Heart right ventricle (tissue), 16 donors: ENCODE measurements around the gene TP53I3. TPM values are rescaled to one million over a fixed set of nuclear protein-coding genes. Genes with fewer than 3 reads are reported as not detected.

Experiments used
- ATAC-seq, 8 donors: fragments of 200-7000 bp; cut with Tn5 transposase; one replicate each; pipeline ENCODE4 v1.9.1; 2020; ENCODE audit warnings: mild to moderate bottlenecking in 8 of 8, moderate library complexity in 8 of 8, moderate number of reproducible peaks in 1 of 8
- DNase-seq, 2 donors: peaks; one replicate each; pipeline ENCODE4 v3.0.0-alpha.2; 2020
- H3K27ac ChIP-seq, 10 donors: fragments of 200-600 bp; sonication (generic) in 2 of 10; one replicate each; pipeline versions ENCODE4 v1.5.0 to v1.8.0; 2020 to 2022; ENCODE audit warnings: mild to moderate bottlenecking in 3 of 10
- H3K27me3 ChIP-seq, 7 donors: fragments of 200-600 bp; one replicate each; pipeline ENCODE4 v1.8.0; 2021 to 2022; ENCODE audit warnings: mild to moderate bottlenecking in 2 of 7
- H3K36me3 ChIP-seq, 9 donors: fragments of 200-600 bp; sonication (generic) in 1 of 9; one replicate each; pipeline versions ENCODE4 v1.5.0 to v1.8.0; 2020 to 2022; ENCODE audit warnings: mild to moderate bottlenecking in 2 of 9
- H3K4me1 ChIP-seq, 9 donors: fragments of 200-600 bp; sonication (generic) in 1 of 9; one replicate each; pipeline versions ENCODE4 v1.5.0 to v1.8.0; 2020 to 2022; ENCODE audit warnings: mild to moderate bottlenecking in 4 of 9
- H3K4me3 ChIP-seq, 10 donors: fragments of 200-600 bp; sonication (generic) in 2 of 10; one replicate each; pipeline versions ENCODE4 v1.5.0 to v1.8.0; 2020 to 2022; ENCODE audit warnings: mild to moderate bottlenecking in 7 of 10, moderate library complexity in 2 of 10
- H3K9me3 ChIP-seq, 11 donors: fragments of 200-600 bp in 10 of 11; sonication (generic) in 2 of 11; one replicate each; pipeline versions ENCODE4 v1.5.0 to v1.8.0; 2013 to 2022; ENCODE audit warnings: mild to moderate bottlenecking in 2 of 11, control low read depth in 1 of 11, moderate library complexity in 1 of 11
- CTCF ChIP-seq, 9 donors: fragments of 200-600 bp; sonication (generic) in 2 of 9; IDR thresholded peaks; one replicate each; pipeline versions ENCODE4 v1.5.0 to v1.8.0; 2021 to 2022; ENCODE audit warnings: antibody characterized with exemption in 9 of 9, mild to moderate bottlenecking in 5 of 9, moderate library complexity in 1 of 9
- WGBS, 2 donors: extraction: QIAGEN DNeasy Blood & Tissue Kit; methylation state at CpG; one replicate each; pipeline ENCODE4 v1.1.7; 2013; ENCODE audit warnings: inconsistent platforms in 1 of 2; 5-methylcytosine and 5-hydroxymethylcytosine counted together
- intact Hi-C, 10 donors: fragments of 100-400 bp; cut with DNase I; formaldehyde crosslinking; loops; one replicate each; pipeline versions ENCODE4 v1.11.1 to v1.14.2; 2022
- polyA plus RNA-seq, 2 donors: library from polyadenylated mRNA; stranded (reverse); fragments of 200-250 nt; gene quantifications; one replicate each; pipeline ENCODE4 v1.2.3, GENCODE V29; 2013
- total RNA-seq, 10 donors: library from RNA; stranded (reverse); fragmentation: NEBNext Ultra II Directional in 3 of 10; extraction: Animal tissue kit (Norgen Biotek cat#: 25700) in 3 of 10; gene quantifications; one replicate each; pipeline versions ENCODE4 v1.2.1 to v1.2.4, GENCODE V29; 2021 to 2023
- donor health status: Arrhythmogenic right ventricular cardiomyopathy.
- donor health status: ischemic (EF 13 %, LVEDD 7.1; RV severe dilation, severe dysfunction).
- donor health status: healthy with polysubstance abuse.
- donor health status: DM: no; HTN: yes; CAD: no.
- donor health status: DM: no; HTN: no; CAD: no.
- donor health status: ischemic (EF 25% LVEDD 6.9; RV normal size, moderate dysfunction).
- donor health status: ischemic (EF 25% LVEDD 5.7; RV mildly dilated, moderate dysfunction).
- donor health status: healthy.
- donor health status: DM: yes; HTN: yes; CAD: no.
- donor health status: Ischemic cardiomyopathy.
- donor health status: ischemic (EF 35%, LVEDD 5.7; RV mildly dilated, moderate dysfunction).
- donor health status: nonischemic (EF 11% LVEDD 7.7; RV severe dilation, severe dysfunction).
- donor health status: DM: yes; HTN: yes; CAD: no.
- donor health status: PGD.
- donor health status: ischemic (EF 29% LVEDD 5.4; RV normal size, mild dysfunction).
- donor health status: nonischemic (EF 23%, LVEDD 6.1; RV moderate dilation, normal function).

The TP53I3 gene
- total and polyA plus RNA-seq, 12 donors = 8.7 to 18.3 (median 13.5) TPM

GRCh38 chr2:24105816-24106215, 21.2 kb upstream of the TP53I3 start:
- Histone ChIP-seq H3K4me3 (no peak overlapping the region), H3K27me3 (no peaks in the 10 kb centered on the region), H3K4me1 (peaks cover 0 to 2% (median 0%) of the 10 kb centered on the region in 9 donors), H3K27ac (no peak overlapping the region), H3K36me3 (peaks cover 0 to 13% (median 0%) of the 10 kb centered on the region in 9 donors), H3K9me3 (peaks cover 0 to 19% (median 0%) of the 10 kb centered on the region in 11 donors)
- ATAC-seq = no peak
- intact Hi-C loops = no loop called here
- TF ChIP-seq CTCF (IDR thresholded peaks at IDR 0.05) = no peak
- WGBS, 2 donors = 21 to 50% methylated on average over 2 of the region's 2 CpGs
- DNase-seq = no peak

GRCh38 chr2:24104906-24105305, 20.3 kb upstream of the TP53I3 start:
- Histone ChIP-seq H3K27me3 (no peaks in the 10 kb centered on the region), H3K4me3 (no peak overlapping the region), H3K27ac (no peak overlapping the region), H3K4me1 (no peaks in the 10 kb centered on the region), H3K36me3 (peaks cover 0 to 13% (median 0%) of the 10 kb centered on the region in 9 donors), H3K9me3 (peaks cover 0 to 22% (median 0%) of the 10 kb centered on the region in 11 donors)
- ATAC-seq = peak in 1 of 8 donors; percentile 31
- intact Hi-C loops = no loop called here
- WGBS, 2 donors = 57 to 65% methylated on average over 4 of the region's 4 CpGs
- TF ChIP-seq CTCF (IDR thresholded peaks at IDR 0.05) = no peak
- DNase-seq = no peak

DNA sequence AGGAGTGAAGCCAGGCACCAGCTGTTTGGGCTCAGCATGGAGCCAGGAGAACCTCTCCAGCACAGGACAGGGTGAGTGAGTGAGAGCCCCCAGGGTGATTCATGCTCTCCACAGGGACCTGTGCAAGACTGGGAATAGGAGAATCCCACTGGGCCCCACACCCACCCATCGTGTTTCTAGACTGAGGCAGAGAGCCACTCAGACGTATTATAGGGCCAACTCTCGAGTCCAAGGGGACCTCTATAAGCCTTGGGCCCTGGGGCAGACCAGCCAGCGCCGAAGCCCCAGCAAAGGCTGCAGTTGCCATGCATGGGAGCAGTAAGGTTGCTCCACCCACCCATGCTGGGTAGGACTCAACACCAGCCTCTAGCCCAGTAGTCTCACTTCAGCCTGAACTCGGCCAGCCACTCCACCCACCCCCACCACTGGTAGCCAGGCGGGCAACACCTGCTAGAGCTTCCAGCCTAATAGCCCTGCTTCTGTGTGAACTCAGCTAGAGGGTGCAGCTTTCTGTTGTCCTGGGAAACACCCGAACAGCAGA, 19.5 kb upstream of the TP53I3 start:
- Histone ChIP-seq H3K27ac (no peak overlapping the region), H3K4me3 (no peak overlapping the region), H3K9me3 (peaks cover 0 to 23% (median 0%) of the 10 kb centered on the region in 11 donors), H3K4me1 (no peaks in the 10 kb centered on the region), H3K36me3 (peaks cover 0 to 13% (median 0%) of the 10 kb centered on the region in 9 donors), H3K27me3 (no peaks in the 10 kb centered on the region)
- DNase-seq = no peak
- ATAC-seq = no peak
- 94 to 97% methylated on average over 8 of the region's 8 CpGs for WGBS, 2 donors
- no peak for TF ChIP-seq CTCF (IDR thresholded peaks at IDR 0.05)
- intact Hi-C loops = no loop called here

DNA sequence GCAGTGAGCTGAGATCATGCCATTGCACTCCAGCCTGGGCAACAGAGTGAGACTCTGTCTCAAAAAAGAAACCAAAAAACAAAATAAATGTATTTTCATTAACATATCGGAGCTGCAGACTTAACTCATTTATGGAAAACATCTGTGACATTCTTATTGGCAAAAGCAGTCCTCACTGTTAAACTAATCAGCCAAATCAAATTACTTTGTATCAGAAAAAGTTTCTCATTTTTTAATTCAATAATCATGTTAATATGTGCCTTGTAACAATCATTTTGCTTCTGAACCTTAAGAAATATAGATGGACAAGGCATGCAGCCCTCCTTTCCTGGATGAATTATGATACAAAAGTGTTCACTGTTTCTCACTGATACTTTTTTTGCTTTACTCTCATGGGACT, 18.0 kb upstream of the TP53I3 start:
- Histone ChIP-seq H3K36me3 (peaks cover 0 to 13% (median 0%) of the 10 kb centered on the region in 9 donors), H3K27ac (no peak overlapping the region), H3K4me1 (no peaks in the 10 kb centered on the region), H3K9me3 (peaks cover 0 to 19% (median 0%) of the 10 kb centered on the region in 11 donors), H3K27me3 (no peaks in the 10 kb centered on the region), H3K4me3 (no peak overlapping the region)
- intact Hi-C loops = no loop called here
- 88 to 89% methylated on average over 1 of the region's 1 CpG for WGBS, 2 donors
- no peak for TF ChIP-seq CTCF (IDR thresholded peaks at IDR 0.05)
- DNase-seq (no peak), ATAC-seq (no peak)
